Measurements from ENCODE around the gene CYP26C1.

CYP26C1 gene

GRCh38 chr10:93113042-93113441, 52.4 kb downstream of the CYP26C1 start:
- DNase-seq (ENCODE audit: low spot score), result no peak

DNA sequence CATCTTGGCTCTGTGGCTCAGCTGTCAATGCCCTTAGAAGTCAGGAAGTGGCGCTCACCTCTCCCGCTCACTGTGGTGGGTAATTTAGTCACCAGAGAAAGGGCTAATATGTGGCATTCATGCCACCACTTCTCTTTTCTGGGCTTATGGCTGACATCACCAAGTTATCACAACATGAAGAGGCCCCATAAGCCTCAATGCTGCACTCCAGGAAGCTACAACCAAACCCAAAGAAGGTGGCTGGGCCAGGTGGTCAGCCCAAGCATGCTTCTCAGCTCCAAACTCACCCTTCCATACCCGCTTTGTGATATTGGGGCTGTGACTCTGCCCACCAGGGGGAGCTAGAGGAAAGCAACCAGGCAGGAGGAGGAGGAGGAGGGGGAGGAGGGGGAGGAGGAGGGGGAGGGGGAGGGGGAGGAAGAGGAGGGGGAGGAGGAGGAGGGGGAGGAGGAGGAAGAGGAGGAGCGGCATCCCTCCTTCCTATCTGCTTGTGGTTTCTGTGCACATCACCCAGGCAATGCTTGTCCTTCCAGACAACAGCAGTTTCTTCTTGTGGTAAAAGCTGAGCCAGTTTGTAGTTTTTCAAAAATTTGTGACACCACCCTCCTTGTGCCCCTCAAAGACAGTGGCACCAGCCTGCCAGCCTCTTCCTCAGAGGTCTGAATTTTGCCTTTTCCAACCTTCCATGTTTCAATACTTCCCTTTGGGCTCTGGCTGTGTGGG, 55.2 kb downstream of the CYP26C1 start:
- DNase-seq (ENCODE audit: low spot score), result peak; percentile 70
